HepG2 (cell line): ENCODE measurements around the gene USP36. TPM values are rescaled to one million over a fixed set of nuclear protein-coding genes. Genes with fewer than 3 reads are reported as not detected.

Source experiments
- DNMT1 ChIP-seq: sonication (generic); formaldehyde crosslinking; IDR thresholded peaks from 2 replicates; pipeline ENCODE4 v1.5.1; 2020; ENCODE audit warnings: mild to moderate bottlenecking, missing genetic modification reagents
- FOXK1 ChIP-seq: sonication (generic); formaldehyde crosslinking; IDR thresholded peaks from 2 replicates; pipeline ENCODE4 v1.4.0; 2020; ENCODE audit warnings: low read depth, missing genetic modification reagents, borderline replicate concordance
- FOXK2 ChIP-seq: fragments of 450-650 bp; IDR thresholded peaks from 2 replicates; pipeline ENCODE4 v1.6.1; 2016
- KDM4B ChIP-seq: sonication (generic); formaldehyde crosslinking; IDR thresholded peaks from 2 replicates; pipeline ENCODE4 v1.4.0; 2020; ENCODE audit warnings: missing genetic modification reagents
- NFE2 ChIP-seq: sonication (generic); formaldehyde crosslinking; IDR thresholded peaks from 2 replicates; pipeline ENCODE4 v1.4.0; 2020; ENCODE audit warnings: missing genetic modification reagents
- POLR2AphosphoS2 ChIP-seq: IDR thresholded peaks from 2 replicates; pipeline ENCODE4 v1.6.1; 2011; ENCODE audit warnings: low read depth, low read length, improper control_type of control experiment
- SYNCRIP ChIP-seq: fragments of 200-400 bp; formaldehyde crosslinking; IDR thresholded peaks from 2 replicates; pipeline ENCODE4 v1.6.1; 2018; ENCODE audit warnings: mild to moderate bottlenecking, low read depth, low read length; ENCODE audit not compliant: insufficient read depth
- TARDBP ChIP-seq: sonication (generic); formaldehyde crosslinking; IDR thresholded peaks from 2 replicates; pipeline ENCODE4 v1.8.0; 2022; ENCODE audit warnings: mild to moderate bottlenecking, missing genetic modification reagents
- TBL1XR1 ChIP-seq: fragments of 150-350 bp; IDR thresholded peaks from 2 replicates; pipeline ENCODE4 v1.6.1; 2014; ENCODE audit warnings: borderline replicate concordance, low read length; ENCODE audit not compliant: partially characterized antibody
- TCF12 ChIP-seq, 2 experiments: fragments of 450-650 bp in 1 of 2; sonication (generic) in 1 of 2; formaldehyde crosslinking in 1 of 2; IDR thresholded peaks; 2 replicates each; pipeline versions ENCODE4 v1.6.1 to v1.8.0; 2017 to 2022; ENCODE audit warnings: antibody characterized with exemption in 1 of 2, mild to moderate bottlenecking in 1 of 2, missing genetic modification reagents in 1 of 2, moderate library complexity in 1 of 2
- TCF7L2 ChIP-seq: IDR thresholded peaks from 2 replicates; pipeline ENCODE4 v1.6.1; 2011; ENCODE audit warnings: mild to moderate bottlenecking, low read depth, low read length, moderate library complexity
- ZFYVE20 ChIP-seq: sonication (generic); formaldehyde crosslinking; IDR thresholded peaks from 2 replicates; pipeline ENCODE4 v1.8.0; 2023; ENCODE audit warnings: low read depth, mild to moderate bottlenecking, moderate library complexity, missing genetic modification reagents, borderline replicate concordance
- ZNF207 ChIP-seq: fragments of 450-650 bp; IDR thresholded peaks from 2 replicates; pipeline ENCODE4 v1.6.1; 2016; ENCODE audit warnings: antibody characterized with exemption, borderline replicate concordance
- ZNF572 ChIP-seq: sonication (generic); formaldehyde crosslinking; IDR thresholded peaks from 2 replicates; pipeline ENCODE4 v1.5.1; 2020; ENCODE audit warnings: mild to moderate bottlenecking, missing genetic modification reagents
- ZNF615 ChIP-seq: sonication (generic); formaldehyde crosslinking; IDR thresholded peaks from 2 replicates; pipeline ENCODE4 v1.5.0; 2020; ENCODE audit warnings: mild to moderate bottlenecking, missing genetic modification reagents, borderline replicate concordance
- ZNF850 ChIP-seq: sonication (generic); formaldehyde crosslinking; conservative IDR thresholded peaks from 2 replicates; pipeline ENCODE4 v1.9.0; 2021; ENCODE audit warnings: mild to moderate bottlenecking, missing genetic modification reagents
- ZSCAN9 ChIP-seq: IDR thresholded peaks from 2 replicates; pipeline ENCODE4 v1.6.1; 2016; ENCODE audit warnings: borderline replicate concordance
- polyA plus RNA-seq, 8 experiments: library from polyadenylated mRNA; depleted of rRNA in 3 of 8; stranded (reverse) in 7 of 8; unstranded in 1 of 8; fragments of >200 nt; fragmentation: Illumina TruSeq in 4 of 8; extraction: Trizol in 4 of 8; gene quantifications; 2 replicates each; pipeline versions ENCODE4 v1.2.1 to v1.2.3, GENCODE V29; 2011 to 2016; ENCODE audit warnings: low read depth in 4 of 8, missing spikeins in 1 of 8, mixed read lengths in 1 of 8; ENCODE audit not compliant: insufficient read depth in 1 of 8
- total RNA-seq, 5 experiments: library from RNA; depleted of rRNA; stranded (reverse); fragments of >200 nt; fragmentation: Illumina TruSeq; extraction: Trizol; gene quantifications; 2 replicates each; pipeline ENCODE4 v1.2.3, GENCODE V29; 2016; ENCODE audit warnings: low read depth in 1 of 5
- TF ChIP-seq, protein P1 (sequence below): sonication (generic); formaldehyde crosslinking; IDR thresholded peaks from one replicate; pipeline ENCODE4 v1.5.1; 2020; ENCODE audit warnings: mild to moderate bottlenecking, missing genetic modification reagents; ENCODE audit errors: not compliant biosample characterization
- TF ChIP-seq, protein P2 (sequence below): sonication (generic); formaldehyde crosslinking; IDR thresholded peaks from 2 replicates; pipeline ENCODE4 v1.5.0; 2020; ENCODE audit warnings: mild to moderate bottlenecking, missing genetic modification reagents, borderline replicate concordance
- TF ChIP-seq, protein P3 (sequence below): IDR thresholded peaks from 2 replicates; pipeline ENCODE4 v1.6.1; 2016; ENCODE audit warnings: low read depth, borderline replicate concordance

The USP36 gene
- total and polyA plus RNA-seq, 2 of the 13 experiments (the other 11 are each of a cell fraction or from before 2014, with no cell fraction given) = 29.6 to 45.9 TPM

DNA sequence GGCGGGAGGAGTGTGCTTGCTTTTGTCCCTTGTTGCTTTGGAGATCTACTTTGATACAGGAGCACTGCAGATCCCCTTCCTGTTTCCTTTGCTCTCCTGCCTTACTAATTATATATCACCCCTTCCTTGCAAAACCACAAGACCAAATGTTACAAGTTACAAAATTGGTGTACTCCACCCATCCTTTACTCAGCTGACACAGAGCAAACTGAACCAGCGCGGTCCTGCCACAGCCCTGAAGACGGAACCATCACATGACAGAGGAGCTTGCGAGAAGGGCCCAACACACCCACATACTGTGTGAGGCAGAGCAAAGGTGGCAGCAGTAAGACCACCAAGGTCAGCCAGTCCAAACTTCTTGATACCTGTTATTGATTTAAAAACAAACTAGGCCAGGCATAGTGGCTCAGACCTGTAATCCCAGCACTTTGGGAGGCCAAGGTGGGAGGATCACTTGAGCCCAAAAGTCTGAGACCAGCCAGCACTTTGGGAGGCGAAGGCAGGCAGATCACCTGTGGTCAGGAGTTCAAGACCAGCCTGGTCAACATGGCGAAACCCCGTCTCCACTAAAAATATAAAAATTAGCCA is 91.8 kb downstream of the USP36 start (continued):
- TF ChIP-seq ZFYVE20 (CRISPR knock-in tag) (no peak), ZNF207 (no peak), TCF12 (IDR thresholded peaks at IDR 0.05) (no peak), TCF12 (CRISPR knock-in tag; IDR thresholded peaks at IDR 0.05) (no peak; the same call in 1 of the 2 replicates), ZNF615 (CRISPR knock-in tag) (0 out of 2 replicates have a peak, but pooled peaks have one; percentile 68), FOXK2 (no peak), ZSCAN9 (peak; percentile 78; the same call in 1 of the 2 replicates), TBL1XR1 (no peak), NFE2 (CRISPR knock-in tag) (no peak), KDM4B (CRISPR knock-in tag) (0 out of 2 replicates have a peak, but pooled peaks have one; percentile 40), SYNCRIP (no peak), POLR2AphosphoS2 (no peak), TCF7L2 (no peak), ZNF850 (CRISPR knock-in tag) (no peak), TARDBP (peak; percentile 78; the same call in 1 of the 2 replicates), ZNF572 (CRISPR knock-in tag) (no peak), FOXK1 (CRISPR knock-in tag) (no peak), DNMT1 (no peak)
- TF ChIP-seq, protein P1, sequence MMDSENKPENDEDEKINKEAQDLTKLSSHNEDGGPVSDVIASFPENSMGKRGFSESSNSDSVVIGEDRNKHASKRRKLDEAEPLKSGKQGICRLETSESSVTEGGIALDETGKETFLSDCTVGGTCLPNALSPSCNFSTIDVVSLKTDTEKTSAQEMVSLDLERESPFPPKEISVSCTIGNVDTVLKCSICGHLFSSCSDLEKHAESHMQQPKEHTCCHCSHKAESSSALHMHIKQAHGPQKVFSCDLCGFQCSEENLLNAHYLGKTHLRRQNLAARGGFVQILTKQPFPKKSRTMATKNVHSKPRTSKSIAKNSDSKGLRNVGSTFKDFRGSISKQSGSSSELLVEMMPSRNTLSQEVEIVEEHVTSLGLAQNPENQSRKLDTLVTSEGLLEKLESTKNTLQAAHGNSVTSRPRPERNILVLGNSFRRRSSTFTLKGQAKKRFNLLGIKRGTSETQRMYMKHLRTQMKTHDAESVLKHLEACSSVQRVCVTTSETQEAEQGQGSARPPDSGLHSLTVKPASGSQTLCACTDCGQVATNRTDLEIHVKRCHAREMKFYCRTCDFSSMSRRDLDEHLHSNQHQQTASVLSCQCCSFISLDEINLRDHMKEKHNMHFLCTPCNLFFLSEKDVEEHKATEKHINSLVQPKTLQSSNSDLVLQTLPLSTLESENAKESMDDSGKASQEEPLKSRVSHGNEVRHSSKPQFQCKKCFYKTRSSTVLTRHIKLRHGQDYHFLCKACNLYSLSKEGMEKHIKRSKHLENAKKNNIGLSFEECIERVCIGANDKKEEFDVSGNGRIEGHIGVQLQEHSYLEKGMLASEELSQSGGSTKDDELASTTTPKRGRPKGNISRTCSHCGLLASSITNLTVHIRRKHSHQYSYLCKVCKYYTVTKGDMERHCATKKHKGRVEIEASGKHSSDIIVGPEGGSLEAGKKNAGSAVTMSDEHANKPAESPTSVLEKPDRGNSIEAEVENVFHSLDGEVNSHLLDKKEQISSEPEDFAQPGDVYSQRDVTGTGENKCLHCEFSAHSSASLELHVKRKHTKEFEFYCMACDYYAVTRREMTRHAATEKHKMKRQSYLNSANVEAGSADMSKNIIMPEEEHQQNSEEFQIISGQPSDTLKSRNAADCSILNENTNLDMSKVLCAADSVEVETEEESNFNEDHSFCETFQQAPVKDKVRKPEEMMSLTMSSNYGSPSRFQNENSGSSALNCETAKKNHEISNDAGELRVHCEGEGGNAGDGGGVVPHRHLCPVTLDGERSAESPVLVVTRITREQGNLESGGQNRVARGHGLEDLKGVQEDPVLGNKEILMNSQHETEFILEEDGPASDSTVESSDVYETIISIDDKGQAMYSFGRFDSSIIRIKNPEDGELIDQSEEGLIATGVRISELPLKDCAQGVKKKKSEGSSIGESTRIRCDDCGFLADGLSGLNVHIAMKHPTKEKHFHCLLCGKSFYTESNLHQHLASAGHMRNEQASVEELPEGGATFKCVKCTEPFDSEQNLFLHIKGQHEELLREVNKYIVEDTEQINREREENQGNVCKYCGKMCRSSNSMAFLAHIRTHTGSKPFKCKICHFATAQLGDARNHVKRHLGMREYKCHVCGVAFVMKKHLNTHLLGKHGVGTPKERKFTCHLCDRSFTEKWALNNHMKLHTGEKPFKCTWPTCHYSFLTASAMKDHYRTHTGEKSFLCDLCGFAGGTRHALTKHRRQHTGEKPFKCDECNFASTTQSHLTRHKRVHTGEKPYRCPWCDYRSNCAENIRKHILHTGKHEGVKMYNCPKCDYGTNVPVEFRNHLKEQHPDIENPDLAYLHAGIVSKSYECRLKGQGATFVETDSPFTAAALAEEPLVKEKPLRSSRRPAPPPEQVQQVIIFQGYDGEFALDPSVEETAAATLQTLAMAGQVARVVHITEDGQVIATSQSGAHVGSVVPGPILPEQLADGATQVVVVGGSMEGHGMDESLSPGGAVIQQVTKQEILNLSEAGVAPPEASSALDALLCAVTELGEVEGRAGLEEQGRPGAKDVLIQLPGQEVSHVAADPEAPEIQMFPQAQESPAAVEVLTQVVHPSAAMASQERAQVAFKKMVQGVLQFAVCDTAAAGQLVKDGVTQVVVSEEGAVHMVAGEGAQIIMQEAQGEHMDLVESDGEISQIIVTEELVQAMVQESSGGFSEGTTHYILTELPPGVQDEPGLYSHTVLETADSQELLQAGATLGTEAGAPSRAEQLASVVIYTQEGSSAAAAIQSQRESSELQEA (CRISPR knock-in tag) = no peak
- TF ChIP-seq, protein P2, sequence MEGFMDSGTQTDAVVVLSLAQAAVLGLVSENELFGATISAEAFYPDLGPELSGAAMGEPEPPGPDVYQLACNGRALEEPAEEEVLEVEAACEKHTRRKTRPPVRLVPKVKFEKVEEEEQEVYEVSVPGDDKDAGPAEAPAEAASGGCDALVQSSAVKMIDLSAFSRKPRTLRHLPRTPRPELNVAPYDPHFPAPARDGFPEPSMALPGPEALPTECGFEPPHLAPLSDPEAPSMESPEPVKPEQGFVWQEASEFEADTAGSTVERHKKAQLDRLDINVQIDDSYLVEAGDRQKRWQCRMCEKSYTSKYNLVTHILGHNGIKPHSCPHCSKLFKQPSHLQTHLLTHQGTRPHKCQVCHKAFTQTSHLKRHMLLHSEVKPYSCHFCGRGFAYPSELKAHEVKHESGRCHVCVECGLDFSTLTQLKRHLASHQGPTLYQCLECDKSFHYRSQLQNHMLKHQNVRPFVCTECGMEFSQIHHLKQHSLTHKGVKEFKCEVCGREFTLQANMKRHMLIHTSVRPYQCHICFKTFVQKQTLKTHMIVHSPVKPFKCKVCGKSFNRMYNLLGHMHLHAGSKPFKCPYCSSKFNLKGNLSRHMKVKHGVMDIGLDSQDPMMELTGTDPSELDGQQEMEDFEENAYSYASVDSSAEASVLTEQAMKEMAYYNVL = no peak; the same call in 1 of the 2 replicates
- TF ChIP-seq, protein P3, sequence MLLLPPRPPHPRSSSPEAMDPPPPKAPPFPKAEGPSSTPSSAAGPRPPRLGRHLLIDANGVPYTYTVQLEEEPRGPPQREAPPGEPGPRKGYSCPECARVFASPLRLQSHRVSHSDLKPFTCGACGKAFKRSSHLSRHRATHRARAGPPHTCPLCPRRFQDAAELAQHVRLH (CRISPR knock-in tag) = peak; percentile 62; the same call in 1 of the 2 replicates
